Measurements from ENCODE around the gene LRCH2.

The LRCH2 gene

DNA sequence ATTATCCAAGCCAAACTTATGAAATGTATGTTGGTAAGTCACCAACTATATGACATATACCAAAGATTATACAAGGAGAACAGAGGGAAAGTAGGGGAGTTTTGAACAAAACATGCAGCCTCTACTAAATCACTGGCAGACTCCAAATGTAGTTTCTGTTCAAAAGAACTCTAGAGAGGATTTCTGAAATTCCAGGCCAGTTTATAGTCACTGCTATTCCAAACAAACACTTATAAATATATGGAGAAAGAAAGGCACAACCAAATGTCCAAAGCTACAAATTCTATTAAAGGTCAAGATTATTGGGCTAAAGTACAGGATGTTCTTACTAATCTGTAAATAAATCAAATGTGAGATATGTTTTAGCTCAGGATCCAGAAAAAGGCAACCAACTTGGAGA, 2.7 kb upstream of the LRCH2 start:
- H3K36me3 ChIP-seq (ENCODE audit: insufficient read depth, low read length) = no peaks in the 10 kb centered on the region
- no peaks in the 10 kb centered on the region for H3K9me2 ChIP-seq (ENCODE audit: low read depth, low read length)
- H3K79me2 ChIP-seq (ENCODE audit: insufficient read depth, low read length) = no peaks in the 10 kb centered on the region
- no peak for TF ChIP-seq EZH2 (IDR thresholded peaks at IDR 0.05; ENCODE audit: borderline replicate concordance, low read length)
- TF ChIP-seq CTCF (IDR thresholded peaks at IDR 0.05; ENCODE audit: low read length) = no peak
- H2AFZ ChIP-seq (ENCODE audit: low read length) = no peak overlapping the region
- H3K4me2 ChIP-seq (ENCODE audit: low read length) = no peak overlapping the region
- no peaks in the 10 kb centered on the region for H3K9me3 ChIP-seq (ENCODE audit: low read length)
- no peaks in the 10 kb centered on the region for H4K20me1 ChIP-seq (ENCODE audit: insufficient read depth, low read length)
- H3K9ac ChIP-seq (ENCODE audit: low read length) = no peak overlapping the region
- H3K27ac ChIP-seq (ENCODE audit: low read depth, low read length, poor library complexity, severe bottlenecking) = no peak overlapping the region
- no peaks in the 10 kb centered on the region for H3K27me3 ChIP-seq (ENCODE audit: insufficient read depth, low read length)
- H3F3A ChIP-seq (ENCODE audit: insufficient read depth, low read length) = no peaks in the 10 kb centered on the region
- H3K4me1 ChIP-seq (ENCODE audit: insufficient read depth, low read length, severe bottlenecking) = no peaks in the 10 kb centered on the region
- H3K4me3 ChIP-seq (ENCODE audit: low read depth, low read length, poor library complexity, severe bottlenecking) = no peak overlapping the region

GRCh38 chrX:115234461-115234860, 565 bp upstream of the LRCH2 start:
- no peaks in the 10 kb centered on the region for H3K4me1 ChIP-seq (ENCODE audit: insufficient read depth, low read length, severe bottlenecking)
- H4K20me1 ChIP-seq (ENCODE audit: insufficient read depth, low read length) = no peaks in the 10 kb centered on the region
- H2AFZ ChIP-seq (ENCODE audit: low read length) = no peak overlapping the region
- no peak overlapping the region for H3K27ac ChIP-seq (ENCODE audit: low read depth, low read length, poor library complexity, severe bottlenecking)
- no peaks in the 10 kb centered on the region for H3K9me2 ChIP-seq (ENCODE audit: low read depth, low read length)
- H3K9ac ChIP-seq (ENCODE audit: low read length) = no peak overlapping the region
- H3F3A ChIP-seq (ENCODE audit: insufficient read depth, low read length) = no peaks in the 10 kb centered on the region
- no peaks in the 10 kb centered on the region for H3K27me3 ChIP-seq (ENCODE audit: insufficient read depth, low read length)
- no peaks in the 10 kb centered on the region for H3K9me3 ChIP-seq (ENCODE audit: low read length)
- no peaks in the 10 kb centered on the region for H3K36me3 ChIP-seq (ENCODE audit: insufficient read depth, low read length)
- no peak overlapping the region for H3K4me3 ChIP-seq (ENCODE audit: low read depth, low read length, poor library complexity, severe bottlenecking)
- H3K79me2 ChIP-seq (ENCODE audit: insufficient read depth, low read length) = no peaks in the 10 kb centered on the region
- no peak overlapping the region for H3K4me2 ChIP-seq (ENCODE audit: low read length)
- TF ChIP-seq EZH2 (IDR thresholded peaks at IDR 0.05; ENCODE audit: borderline replicate concordance, low read length) (no peak), CTCF (IDR thresholded peaks at IDR 0.05; ENCODE audit: low read length) (no peak)

DNA sequence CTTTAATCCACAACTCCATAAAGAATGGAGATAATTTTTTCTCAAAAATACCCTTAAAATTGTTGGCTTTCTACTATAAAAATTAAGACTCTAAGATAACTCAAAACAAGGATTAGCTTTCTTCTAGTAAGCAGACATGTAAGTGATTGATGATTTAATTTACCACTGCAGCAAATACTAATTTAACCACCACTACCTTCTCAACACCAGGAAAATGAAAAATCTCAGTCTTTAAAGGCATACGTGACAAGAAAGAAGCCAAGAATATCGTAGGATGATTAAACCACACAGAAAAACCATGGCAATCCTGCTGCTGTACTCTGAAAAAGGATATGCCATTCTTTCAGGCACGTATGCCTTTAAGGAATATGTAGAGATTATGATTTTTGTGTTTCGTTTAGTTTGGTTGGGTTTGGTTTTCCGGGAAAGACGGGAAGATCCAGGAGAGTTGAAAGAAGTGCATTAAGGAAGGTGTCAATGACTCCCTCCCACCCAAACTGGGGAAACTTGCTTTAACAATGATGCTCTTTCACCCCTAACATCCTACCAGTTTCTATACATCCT, 881 bp downstream of the LRCH2 start:
- no peak overlapping the region for H3K4me3 ChIP-seq (ENCODE audit: low read depth, low read length, poor library complexity, severe bottlenecking)
- no peaks in the 10 kb centered on the region for H4K20me1 ChIP-seq (ENCODE audit: insufficient read depth, low read length)
- H3K36me3 ChIP-seq (ENCODE audit: insufficient read depth, low read length) = no peaks in the 10 kb centered on the region
- no peak overlapping the region for H3K27ac ChIP-seq (ENCODE audit: low read depth, low read length, poor library complexity, severe bottlenecking)
- no peaks in the 10 kb centered on the region for H3K79me2 ChIP-seq (ENCODE audit: insufficient read depth, low read length)
- no peak overlapping the region for H3K9ac ChIP-seq (ENCODE audit: low read length)
- H3F3A ChIP-seq (ENCODE audit: insufficient read depth, low read length) = no peaks in the 10 kb centered on the region
- no peaks in the 10 kb centered on the region for H3K9me3 ChIP-seq (ENCODE audit: low read length)
- no peaks in the 10 kb centered on the region for H3K9me2 ChIP-seq (ENCODE audit: low read depth, low read length)
- no peak overlapping the region for H3K4me2 ChIP-seq (ENCODE audit: low read length)
- no peaks in the 10 kb centered on the region for H3K4me1 ChIP-seq (ENCODE audit: insufficient read depth, low read length, severe bottlenecking)
- H3K27me3 ChIP-seq (ENCODE audit: insufficient read depth, low read length) = no peaks in the 10 kb centered on the region
- TF ChIP-seq EZH2 (IDR thresholded peaks at IDR 0.05; ENCODE audit: borderline replicate concordance, low read length) = no peak
- no peak for TF ChIP-seq CTCF (IDR thresholded peaks at IDR 0.05; ENCODE audit: low read length)
- no peak overlapping the region for H2AFZ ChIP-seq (ENCODE audit: low read length)
